ENCODE results near the gene PARD6B. TPM values are rescaled to one million over a fixed set of nuclear protein-coding genes. Genes with fewer than 3 reads are reported as not detected.
A peak's percentile ranks its signal among the peaks of the same experiment; 100 is the strongest.
"Not testable (repeated sequence)": the region's sequence is repeated elsewhere in the genome, so short reads cannot be mapped to it uniquely, and the experiment has no call there.

PARD6B gene
- total and polyA plus RNA-seq, 3 experiments from 2014 or later = 0.72 to 5.6 (median 5.5) TPM

DNA sequence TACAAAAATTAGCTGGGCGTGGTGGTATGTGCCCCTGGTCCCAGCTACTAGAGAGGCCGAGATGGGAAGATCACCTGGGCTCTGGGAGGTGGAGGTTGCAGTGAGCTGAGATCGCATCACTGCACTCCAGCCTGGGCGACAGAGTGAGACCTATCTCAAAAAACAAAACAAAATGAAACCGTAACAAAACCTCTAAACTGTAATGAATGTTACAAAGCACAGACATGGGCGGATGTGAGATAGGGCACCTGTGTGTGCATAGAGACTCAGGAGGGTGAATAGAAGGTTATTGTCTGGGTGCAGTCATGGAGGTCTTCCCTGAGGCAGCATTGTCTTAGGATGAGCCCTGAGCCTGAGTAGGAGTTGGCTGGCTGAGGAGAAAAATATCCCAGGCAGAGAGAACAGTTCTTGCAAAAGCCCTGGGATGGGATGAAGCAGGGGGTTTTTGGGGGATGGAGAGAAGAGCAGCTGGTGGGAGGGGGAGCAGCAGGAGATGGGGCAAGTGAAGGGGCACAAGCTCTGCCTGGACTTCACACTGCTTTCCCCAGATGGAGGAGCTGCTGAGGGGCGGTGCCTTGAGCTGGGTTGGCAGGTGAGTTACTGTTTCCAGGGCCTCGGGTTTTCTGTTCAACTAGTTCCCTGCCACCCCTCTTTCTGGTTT lies 68.6 kb downstream of the PARD6B start:
- Histone ChIP-seq H3K4me3 (ENCODE audit: low read length) (no peak overlapping the region), H3K9me3 (ENCODE audit: low read length) (no peaks in the 10 kb centered on the region), H3K4me1 (ENCODE audit: insufficient read depth, low read length) (peaks cover 15% of the 10 kb centered on the region), H3K27ac (ENCODE audit: low read depth, low read length) (no peak overlapping the region), H3K27me3 (ENCODE audit: insufficient read depth, low read length, poor library complexity, severe bottlenecking) (no peaks in the 10 kb centered on the region), H3K36me3 (ENCODE audit: insufficient read depth, low read length) (peaks cover 4% of the 10 kb centered on the region)
- no peaks in the 10 kb centered on the region for H3K27me3 Mint-ChIP-seq
- H3K9me3 Mint-ChIP-seq = no peaks in the 10 kb centered on the region
- peaks cover 0 to 19% (median 2%) of the 10 kb centered on the region in 3 donors for H3K36me3 Mint-ChIP-seq
- peak overlapping the region in 4 of 8 donors; percentile 35 to 95 (median 56) for H3K27ac Mint-ChIP-seq
- ChIA-PET POLR2A (no interaction called here), CTCF (interaction anchor here (0.6 to 12.2 kb wide), 3 partner anchors 10 to 188 kb away, joined by 3 to 278 read pairs (median 7); partner anchors contain the start of gene ADNP)
- no peak overlapping the region for H3K4me3 Mint-ChIP-seq
- DNase-seq = no peak
- H3K4me1 Mint-ChIP-seq = peaks cover 15 to 53% (median 24%) of the 10 kb centered on the region in 3 donors

DNA sequence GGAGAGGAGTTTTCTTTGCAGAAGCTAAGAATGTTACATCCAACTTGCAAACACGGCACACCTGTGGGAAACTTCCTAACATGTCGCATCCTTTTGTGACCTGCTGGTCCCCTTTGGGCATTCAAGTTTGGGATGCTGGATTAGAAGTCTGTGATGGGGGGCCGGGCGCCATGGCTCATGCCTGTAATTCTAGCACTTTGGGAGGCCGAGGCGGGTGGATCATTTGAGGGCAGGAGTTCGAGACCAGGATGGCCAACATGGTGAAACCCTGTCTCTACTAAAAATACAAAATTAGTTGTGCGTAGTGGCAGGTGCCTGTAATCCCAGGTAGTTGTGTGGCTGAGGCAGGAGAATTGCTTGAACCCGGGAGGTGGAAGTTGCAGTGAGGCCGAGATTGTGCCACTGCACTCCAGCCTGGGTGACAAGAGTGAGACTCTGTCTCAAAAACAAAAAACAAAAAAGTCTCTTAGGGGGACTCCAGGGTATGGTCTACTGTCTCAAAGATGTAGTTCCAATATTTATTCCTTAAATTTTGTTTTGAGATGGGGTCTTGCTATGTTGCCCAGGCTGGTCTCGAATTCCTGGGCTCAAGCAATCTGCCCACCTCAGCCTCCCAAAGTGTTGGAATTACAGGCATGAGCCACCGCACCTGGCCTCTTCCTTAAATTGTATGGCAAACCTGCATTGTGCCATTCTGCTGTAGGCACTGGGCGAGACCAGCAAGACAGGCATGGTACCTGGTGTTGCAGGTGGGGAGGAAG lies 69.8 kb downstream of the PARD6B start:
- H3K4me3 ChIP-seq (ENCODE audit: low read length); H3K9me3 Mint-ChIP-seq; H3K27me3 ChIP-seq (ENCODE audit: insufficient read depth, low read length, poor library complexity, severe bottlenecking); POLR2A ChIA-PET; H3K36me3 ChIP-seq (ENCODE audit: insufficient read depth, low read length); H3K27ac ChIP-seq (ENCODE audit: low read depth, low read length); H3K4me3 Mint-ChIP-seq; H3K27me3 Mint-ChIP-seq; H3K9me3 ChIP-seq (ENCODE audit: low read length); DNase-seq: not testable (repeated sequence)
- Mint-ChIP-seq H3K4me1 (peaks cover 20 to 57% (median 26%) of the 10 kb centered on the region in 3 donors), H3K36me3 (peaks cover 0 to 17% (median 2%) of the 10 kb centered on the region in 3 donors), H3K27ac (peak overlapping the region in 5 of 8 donors; percentile 43 to 62 (median 56))
- CTCF ChIA-PET = interaction anchor here (0.6 to 1.4 kb wide), 2 partner anchors 10 to 187 kb away, joined by 3 to 5 read pairs; no protein-coding TSS in a partner anchor
- peaks cover 17% of the 10 kb centered on the region for H3K4me1 ChIP-seq (ENCODE audit: insufficient read depth, low read length)

DNA sequence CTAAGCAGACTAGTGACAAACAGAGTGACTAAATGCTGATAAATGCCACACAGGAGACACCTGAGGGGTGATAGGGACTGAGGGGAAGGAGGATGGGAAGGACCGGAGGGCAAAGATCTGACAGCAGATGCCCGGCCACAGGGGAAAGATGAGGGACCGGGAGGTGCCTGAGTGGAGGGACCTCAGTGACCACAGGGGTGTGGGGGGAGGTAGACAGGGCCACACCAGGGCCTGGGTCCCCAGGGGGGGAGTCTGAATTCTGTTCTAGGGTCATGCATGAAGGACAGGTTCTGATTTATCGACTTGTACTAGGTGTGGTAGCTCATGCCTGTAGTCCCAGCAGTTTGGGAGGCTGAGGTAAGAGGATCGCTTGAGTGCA lies 70.4 kb downstream of the PARD6B start:
- Mint-ChIP-seq H3K27me3 (no peaks in the 10 kb centered on the region), H3K27ac (peak overlapping the region in 5 of 8 donors; percentile 38 to 62 (median 56)), H3K4me3 (peak overlapping the region in 1 of 7 donors; percentile 49), H3K36me3 (peaks cover 0 to 17% (median 2%) of the 10 kb centered on the region in 3 donors), H3K4me1 (peaks cover 23 to 60% (median 28%) of the 10 kb centered on the region in 3 donors), H3K9me3 (no peaks in the 10 kb centered on the region)
- no peak for DNase-seq
- Histone ChIP-seq H3K4me3 (ENCODE audit: low read length) (no peak overlapping the region), H3K27me3 (ENCODE audit: insufficient read depth, low read length, poor library complexity, severe bottlenecking) (no peaks in the 10 kb centered on the region), H3K27ac (ENCODE audit: low read depth, low read length) (no peak overlapping the region), H3K36me3 (ENCODE audit: insufficient read depth, low read length) (peaks cover 4% of the 10 kb centered on the region), H3K9me3 (ENCODE audit: low read length) (no peaks in the 10 kb centered on the region), H3K4me1 (ENCODE audit: insufficient read depth, low read length) (peaks cover 17% of the 10 kb centered on the region)
- ChIA-PET CTCF (interaction anchor here (1.4 kb wide), 1 partner anchor 11 kb away, joined by 5 read pairs; no protein-coding TSS in a partner anchor), POLR2A (no interaction called here)

DNA sequence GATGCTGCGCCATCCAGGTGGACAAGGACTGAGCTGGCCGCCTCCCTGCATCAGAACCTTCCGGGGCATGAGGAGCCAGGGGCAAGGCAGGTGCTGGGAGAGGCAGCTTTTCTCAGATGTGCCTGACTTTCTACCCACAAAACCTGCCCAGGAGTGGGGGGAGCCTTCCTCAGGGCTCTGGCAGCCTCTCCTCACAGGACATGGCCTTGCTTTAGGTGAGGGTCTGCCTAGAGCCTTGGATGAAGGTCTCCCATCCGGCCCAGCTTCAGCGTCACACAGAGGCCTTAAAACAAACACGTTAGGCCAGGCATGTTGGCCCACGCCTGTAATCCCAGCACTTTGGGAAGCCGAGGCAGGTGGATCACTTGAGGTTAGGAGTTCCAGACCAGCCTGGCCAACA lies 70.9 kb downstream of the PARD6B start:
- no peaks in the 10 kb centered on the region for H3K27me3 ChIP-seq (ENCODE audit: insufficient read depth, low read length, poor library complexity, severe bottlenecking)
- Mint-ChIP-seq H3K9me3 (no peaks in the 10 kb centered on the region), H3K27me3 (no peaks in the 10 kb centered on the region), H3K27ac (peak overlapping the region in 3 of 8 donors; percentile 38 to 59 (median 53)), H3K4me1 (peaks cover 23 to 55% (median 26%) of the 10 kb centered on the region in 3 donors), H3K4me3 (no peak overlapping the region), H3K36me3 (peaks cover 0 to 13% (median 0%) of the 10 kb centered on the region in 3 donors)
- H3K4me3 ChIP-seq (ENCODE audit: low read length) = no peak overlapping the region
- peaks cover 4% of the 10 kb centered on the region for H3K36me3 ChIP-seq (ENCODE audit: insufficient read depth, low read length)
- no peaks in the 10 kb centered on the region for H3K9me3 ChIP-seq (ENCODE audit: low read length)
- DNase-seq = no peak
- CTCF ChIA-PET = interaction anchor here (1.4 kb wide), 1 partner anchor 11 kb away, joined by 5 read pairs; no protein-coding TSS in a partner anchor
- POLR2A ChIA-PET = no interaction called here
- H3K4me1 ChIP-seq (ENCODE audit: insufficient read depth, low read length) = peaks cover 17% of the 10 kb centered on the region
- no peak overlapping the region for H3K27ac ChIP-seq (ENCODE audit: low read depth, low read length)

DNA sequence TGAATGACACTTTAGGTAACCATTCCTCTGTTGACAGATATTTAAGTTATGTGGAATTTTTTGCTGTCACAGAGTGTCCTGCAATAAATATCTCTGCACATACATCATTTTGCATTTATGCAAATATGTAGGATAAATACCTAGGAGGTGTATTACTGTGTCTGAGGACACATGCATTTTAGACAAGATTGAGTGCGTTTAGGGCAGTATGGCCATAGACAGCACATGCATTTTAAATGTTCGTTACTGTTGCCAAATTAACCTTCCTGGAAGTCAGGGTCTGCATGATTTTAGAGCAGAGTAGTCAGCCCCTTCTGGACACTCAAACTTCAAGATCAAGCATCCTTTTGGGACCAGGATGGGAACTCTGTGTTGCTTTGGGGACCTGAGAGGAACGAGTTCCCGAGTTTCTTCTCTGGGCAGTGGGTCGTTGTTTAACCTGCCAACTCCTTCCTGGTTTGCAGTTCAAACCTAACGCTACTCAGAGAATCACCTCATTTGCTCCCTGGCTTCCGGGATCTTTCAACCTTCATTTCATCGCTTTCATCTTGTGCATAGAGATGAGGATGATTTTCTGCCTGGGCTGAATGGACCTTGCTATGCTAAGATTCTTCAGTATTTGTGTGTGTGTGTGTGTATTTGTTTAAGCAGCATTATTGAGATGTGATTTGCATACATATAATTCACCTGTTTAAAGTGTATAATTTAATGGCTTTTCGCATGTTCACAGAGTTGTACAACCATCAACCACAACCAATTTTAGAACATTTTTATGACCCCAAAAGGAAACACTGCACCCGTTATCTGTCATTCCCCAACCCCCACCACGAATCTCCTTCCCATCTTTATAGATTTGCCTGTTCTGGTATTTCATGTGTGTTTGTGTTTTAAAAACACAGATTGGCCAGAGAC lies 73.3 kb downstream of the PARD6B start:
- Histone ChIP-seq H3K27ac (ENCODE audit: low read depth, low read length) (peak overlapping the region; percentile 10), H3K4me3 (ENCODE audit: low read length) (peak overlapping the region; percentile 35), H3K27me3 (ENCODE audit: insufficient read depth, low read length, poor library complexity, severe bottlenecking) (no peaks in the 10 kb centered on the region), H3K9me3 (ENCODE audit: low read length) (no peaks in the 10 kb centered on the region), H3K36me3 (ENCODE audit: insufficient read depth, low read length) (no peaks in the 10 kb centered on the region), H3K4me1 (ENCODE audit: insufficient read depth, low read length) (peaks cover 17% of the 10 kb centered on the region)
- Mint-ChIP-seq H3K36me3 (peaks cover 0 to 9% (median 0%) of the 10 kb centered on the region in 3 donors), H3K4me1 (peaks cover 23 to 57% (median 27%) of the 10 kb centered on the region in 3 donors), H3K4me3 (peak overlapping the region; percentile 10 to 81 (median 75)), H3K27me3 (no peaks in the 10 kb centered on the region), H3K9me3 (no peaks in the 10 kb centered on the region), H3K27ac (peak overlapping the region; percentile 78 to 98 (median 94))
- peak; percentile 4 to 68 (median 37) for DNase-seq
- ChIA-PET POLR2A (no interaction called here), CTCF (interaction anchor here (0.9 to 2.6 kb wide), 5 partner anchors 10 to 14 kb away, joined by 3 to 12 read pairs (median 6); partner anchors contain the start of gene BCAS4)

DNA sequence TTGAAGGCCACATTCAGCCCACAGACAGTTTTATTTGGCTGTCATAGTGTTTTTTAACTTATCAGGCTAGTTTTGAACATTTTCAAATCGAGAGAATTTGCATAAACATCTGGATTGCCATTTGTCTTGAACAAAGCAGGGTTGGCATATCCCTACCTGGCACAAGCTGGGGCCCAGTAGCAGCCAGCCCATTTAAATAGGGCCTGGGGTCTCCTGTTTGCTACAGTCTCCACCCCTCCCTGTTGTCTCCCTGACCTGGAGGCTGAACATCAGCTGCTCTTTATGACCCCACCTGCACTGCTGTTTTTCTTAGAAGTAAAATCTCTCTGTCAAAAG lies 73.9 kb downstream of the PARD6B start:
- Mint-ChIP-seq H3K27me3 (no peaks in the 10 kb centered on the region), H3K27ac (peak overlapping the region; percentile 78 to 98 (median 94)), H3K36me3 (peaks cover 0 to 5% (median 0%) of the 10 kb centered on the region in 3 donors), H3K9me3 (no peaks in the 10 kb centered on the region), H3K4me1 (peaks cover 23 to 58% (median 29%) of the 10 kb centered on the region in 3 donors), H3K4me3 (peak overlapping the region; percentile 10 to 81 (median 75))
- Histone ChIP-seq H3K4me3 (ENCODE audit: low read length) (peak overlapping the region; percentile 35), H3K27ac (ENCODE audit: low read depth, low read length) (no peak overlapping the region), H3K4me1 (ENCODE audit: insufficient read depth, low read length) (peaks cover 17% of the 10 kb centered on the region), H3K27me3 (ENCODE audit: insufficient read depth, low read length, poor library complexity, severe bottlenecking) (no peaks in the 10 kb centered on the region), H3K9me3 (ENCODE audit: low read length) (no peaks in the 10 kb centered on the region), H3K36me3 (ENCODE audit: insufficient read depth, low read length) (no peaks in the 10 kb centered on the region)
- ChIA-PET POLR2A (no interaction called here), CTCF (interaction anchor here (0.9 to 2.6 kb wide), 3 partner anchors 9 to 12 kb away, joined by 3 to 12 read pairs (median 5); partner anchors contain the start of gene BCAS4)
- DNase-seq = no peak

DNA sequence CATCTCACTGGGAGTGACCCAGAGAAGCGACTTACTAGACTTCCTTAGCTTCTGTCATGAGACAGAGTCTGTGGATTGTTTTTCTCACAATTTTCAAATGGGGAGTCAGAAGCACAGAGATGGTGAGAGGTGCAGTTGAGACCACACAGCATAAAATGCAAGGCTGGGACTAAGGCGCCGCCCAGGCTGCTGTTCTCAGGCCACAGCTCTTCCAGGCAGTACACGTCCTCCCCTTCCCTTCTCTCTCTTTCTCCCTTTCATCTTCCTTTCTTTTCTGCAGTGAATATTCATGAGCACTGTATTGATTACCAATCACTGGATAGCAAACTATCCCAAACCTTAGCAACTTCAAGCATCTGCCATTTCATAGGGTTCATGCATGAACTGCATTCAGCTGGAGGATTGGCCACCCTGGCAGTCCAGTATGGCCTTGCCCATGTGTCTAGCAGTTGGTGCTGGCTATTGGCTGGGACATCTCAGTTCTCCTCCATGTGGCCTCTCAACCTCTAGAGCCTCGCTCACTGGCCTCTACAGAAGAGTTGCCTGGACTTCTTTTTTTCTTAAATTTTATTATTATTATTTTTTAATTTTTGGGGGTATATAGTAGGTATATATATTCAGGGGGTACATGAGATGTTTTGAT lies 74.9 kb downstream of the PARD6B start:
- H3K4me1 ChIP-seq (ENCODE audit: insufficient read depth, low read length) = peaks cover 17% of the 10 kb centered on the region
- no peaks in the 10 kb centered on the region for H3K36me3 ChIP-seq (ENCODE audit: insufficient read depth, low read length)
- ChIA-PET POLR2A (no interaction called here), CTCF (interaction anchor here (1.2 to 2.6 kb wide), 2 partner anchors 11 to 13 kb away, joined by 5 to 12 read pairs; partner anchors contain the start of gene BCAS4)
- H3K9me3 ChIP-seq (ENCODE audit: low read length) = no peaks in the 10 kb centered on the region
- H3K4me3 ChIP-seq (ENCODE audit: low read length) = no peak overlapping the region
- Mint-ChIP-seq H3K36me3 (peaks cover 0 to 5% (median 0%) of the 10 kb centered on the region in 3 donors), H3K27me3 (no peaks in the 10 kb centered on the region), H3K4me1 (peaks cover 23 to 63% (median 32%) of the 10 kb centered on the region in 3 donors), H3K9me3 (no peaks in the 10 kb centered on the region), H3K4me3 (peak overlapping the region in 2 of 7 donors; percentile 18 to 45), H3K27ac (peak overlapping the region; percentile 15 to 98 (median 94))
- no peaks in the 10 kb centered on the region for H3K27me3 ChIP-seq (ENCODE audit: insufficient read depth, low read length, poor library complexity, severe bottlenecking)
- H3K27ac ChIP-seq (ENCODE audit: low read depth, low read length) = no peak overlapping the region
- no peak for DNase-seq
